Measurements from ENCODE around the gene AMOTL1.
"Not testable (repeated sequence)": the region's sequence is repeated elsewhere in the genome, so short reads cannot be mapped to it uniquely, and the experiment has no call there.

Gene AMOTL1

GRCh38 chr11:94910270-94910669 lies 142.1 kb downstream of the AMOTL1 start:
- Histone ChIP-seq H3K9ac (ENCODE audit: low read length in 5 of 5) (no peak overlapping the region), H3K4me1 (ENCODE audit: control insufficient read depth in 5 of 5, insufficient read depth in 5 of 5, low read length in 5 of 5) (peaks cover 0 to 2% (median 0%) of the 10 kb centered on the region in 5 donors), H3K4me3 (ENCODE audit: low read depth in 1 of 5, low read length in 5 of 5) (no peak overlapping the region), H3K27me3 (ENCODE audit: control insufficient read depth in 5 of 5, insufficient read depth in 4 of 5, low read length in 5 of 5) (no peaks in the 10 kb centered on the region), H3K36me3 (ENCODE audit: control insufficient read depth in 5 of 5, insufficient read depth in 5 of 5, low read length in 5 of 5) (no peaks in the 10 kb centered on the region), H3K9me3 (ENCODE audit: control insufficient read depth in 5 of 5, low read length in 5 of 5) (peaks cover 0 to 4% (median 0%) of the 10 kb centered on the region in 5 donors), H3K27ac (ENCODE audit: low read depth, low read length) (no peak overlapping the region)

GRCh38 chr11:94910779-94911178 lies 142.6 kb downstream of the AMOTL1 start:
- peaks cover 0 to 4% (median 0%) of the 10 kb centered on the region in 5 donors for H3K9me3 ChIP-seq (ENCODE audit: control insufficient read depth in 5 of 5, low read length in 5 of 5)
- no peak overlapping the region for H3K9ac ChIP-seq (ENCODE audit: low read length in 5 of 5)
- H3K27ac ChIP-seq (ENCODE audit: low read depth, low read length) = no peak overlapping the region
- peaks cover 0 to 2% (median 0%) of the 10 kb centered on the region in 5 donors for H3K4me1 ChIP-seq (ENCODE audit: control insufficient read depth in 5 of 5, insufficient read depth in 5 of 5, low read length in 5 of 5)
- H3K36me3 ChIP-seq (ENCODE audit: control insufficient read depth in 5 of 5, insufficient read depth in 5 of 5, low read length in 5 of 5) = no peaks in the 10 kb centered on the region
- no peak overlapping the region for H3K4me3 ChIP-seq (ENCODE audit: low read depth in 1 of 5, low read length in 5 of 5)
- H3K27me3 ChIP-seq (ENCODE audit: control insufficient read depth in 5 of 5, insufficient read depth in 4 of 5, low read length in 5 of 5) = no peaks in the 10 kb centered on the region

DNA sequence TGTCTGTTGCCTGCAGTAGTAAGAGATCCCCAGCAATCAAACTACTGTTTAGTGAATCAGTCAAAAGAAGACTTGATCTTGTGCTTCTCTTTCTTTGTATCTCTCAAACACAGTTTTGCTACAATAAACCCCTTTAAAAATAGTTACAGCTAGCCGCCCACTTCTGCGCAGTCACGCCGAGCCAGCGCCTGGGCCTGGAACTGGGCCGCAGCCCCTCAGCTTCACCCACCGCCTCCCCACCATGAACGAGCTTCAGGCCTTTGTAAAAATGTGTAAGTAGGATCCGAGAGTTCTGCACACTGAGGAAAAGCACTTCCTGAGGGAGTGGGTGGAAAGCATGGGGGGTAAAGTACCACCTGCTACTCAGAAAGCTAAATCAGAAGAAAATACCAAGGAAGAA lies 144.7 kb downstream of the AMOTL1 start:
- peaks cover 0 to 2% (median 0%) of the 10 kb centered on the region in 5 donors for H3K4me1 ChIP-seq (ENCODE audit: control insufficient read depth in 5 of 5, insufficient read depth in 5 of 5, low read length in 5 of 5)
- no peaks in the 10 kb centered on the region for H3K36me3 ChIP-seq (ENCODE audit: control insufficient read depth in 5 of 5, insufficient read depth in 5 of 5, low read length in 5 of 5)
- H3K27ac ChIP-seq (ENCODE audit: low read depth, low read length) = no peak overlapping the region
- H3K9me3 ChIP-seq (ENCODE audit: control insufficient read depth in 5 of 5, low read length in 5 of 5) = no peaks in the 10 kb centered on the region
- no peak overlapping the region for H3K9ac ChIP-seq (ENCODE audit: low read length in 5 of 5)
- H3K27me3 ChIP-seq (ENCODE audit: control insufficient read depth in 5 of 5, insufficient read depth in 4 of 5, low read length in 5 of 5) = no peaks in the 10 kb centered on the region
- H3K4me3 ChIP-seq (ENCODE audit: low read depth in 1 of 5, low read length in 5 of 5) = no peak overlapping the region

DNA sequence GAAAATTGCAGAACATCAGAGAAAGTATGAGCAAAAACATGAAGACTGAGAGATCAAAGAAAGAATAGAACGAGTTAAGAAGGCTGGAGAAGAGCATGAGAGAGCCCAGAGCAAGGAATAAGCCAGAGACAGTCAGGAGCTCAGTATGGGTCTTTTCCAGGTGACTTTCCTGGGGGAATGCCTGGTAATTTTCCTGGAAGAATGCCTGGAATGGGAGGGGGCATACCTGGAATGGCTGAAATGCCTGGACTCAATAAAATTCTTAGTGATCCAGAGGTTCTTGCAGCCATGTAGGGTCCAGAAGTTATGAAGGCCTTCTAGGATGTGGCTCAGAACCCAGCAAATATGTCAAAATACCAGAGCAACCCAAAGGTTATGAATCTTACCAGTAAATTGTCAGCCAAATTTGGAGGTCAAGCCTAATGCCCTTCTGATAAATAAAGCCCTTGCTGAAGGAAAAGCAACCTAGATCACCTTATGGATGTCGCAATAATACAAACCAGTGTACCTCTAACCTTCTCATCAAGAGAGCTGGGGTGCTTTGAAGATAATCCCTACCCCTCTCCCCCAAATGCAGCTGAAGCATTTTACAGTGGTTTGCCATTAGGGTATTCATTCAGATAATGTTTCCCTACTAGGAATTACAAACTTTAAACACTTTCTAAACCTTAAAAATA lies 145.7 kb downstream of the AMOTL1 start:
- H3K36me3 ChIP-seq (ENCODE audit: control insufficient read depth in 5 of 5, insufficient read depth in 5 of 5, low read length in 5 of 5); H3K27ac ChIP-seq (ENCODE audit: low read depth, low read length); H3K4me1 ChIP-seq (ENCODE audit: control insufficient read depth in 5 of 5, insufficient read depth in 5 of 5, low read length in 5 of 5); H3K9me3 ChIP-seq (ENCODE audit: control insufficient read depth in 5 of 5, low read length in 5 of 5); H3K4me3 ChIP-seq (ENCODE audit: low read depth in 1 of 5, low read length in 5 of 5); H3K27me3 ChIP-seq (ENCODE audit: control insufficient read depth in 5 of 5, insufficient read depth in 4 of 5, low read length in 5 of 5); H3K9ac ChIP-seq (ENCODE audit: low read length in 5 of 5): not testable (repeated sequence)

DNA sequence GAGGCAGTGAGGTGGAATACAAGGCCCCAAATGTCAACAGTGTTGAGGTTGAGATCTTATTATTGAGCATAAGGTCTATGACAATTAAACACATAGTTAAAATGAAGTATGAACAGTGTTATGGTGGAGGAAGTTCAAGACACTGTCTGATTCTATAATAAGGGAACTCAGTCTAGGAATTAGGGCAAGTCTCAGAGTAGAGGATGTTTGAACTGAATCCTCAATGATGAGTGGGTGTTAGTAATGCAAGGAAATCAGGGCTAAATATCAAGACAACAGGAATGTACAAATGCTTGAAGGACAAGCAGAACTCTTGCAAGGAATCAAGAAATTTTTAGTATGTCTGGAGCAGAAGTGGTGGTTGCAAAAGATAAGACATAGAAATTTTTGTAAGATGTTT lies 152.2 kb downstream of the AMOTL1 start:
- Histone ChIP-seq H3K4me1 (ENCODE audit: control insufficient read depth in 5 of 5, insufficient read depth in 5 of 5, low read length in 5 of 5) (peaks cover 0 to 20% (median 3%) of the 10 kb centered on the region in 5 donors), H3K9ac (ENCODE audit: low read length in 5 of 5) (no peak overlapping the region), H3K27ac (ENCODE audit: low read depth, low read length) (no peak overlapping the region), H3K27me3 (ENCODE audit: control insufficient read depth in 5 of 5, insufficient read depth in 4 of 5, low read length in 5 of 5) (no peaks in the 10 kb centered on the region), H3K9me3 (ENCODE audit: control insufficient read depth in 5 of 5, low read length in 5 of 5) (no peaks in the 10 kb centered on the region), H3K36me3 (ENCODE audit: control insufficient read depth in 5 of 5, insufficient read depth in 5 of 5, low read length in 5 of 5) (no peaks in the 10 kb centered on the region), H3K4me3 (ENCODE audit: low read depth in 1 of 5, low read length in 5 of 5) (no peak overlapping the region)

GRCh38 chr11:94922321-94923003 lies 154.3 kb downstream of the AMOTL1 start:
- Histone ChIP-seq H3K4me3 (ENCODE audit: low read depth in 1 of 5, low read length in 5 of 5) (no peak overlapping the region), H3K27ac (ENCODE audit: low read depth, low read length) (no peak overlapping the region), H3K9me3 (ENCODE audit: control insufficient read depth in 5 of 5, low read length in 5 of 5) (no peaks in the 10 kb centered on the region), H3K4me1 (ENCODE audit: control insufficient read depth in 5 of 5, insufficient read depth in 5 of 5, low read length in 5 of 5) (peaks cover 8 to 38% (median 20%) of the 10 kb centered on the region in 5 donors), H3K27me3 (ENCODE audit: control insufficient read depth in 5 of 5, insufficient read depth in 4 of 5, low read length in 5 of 5) (no peaks in the 10 kb centered on the region), H3K36me3 (ENCODE audit: control insufficient read depth in 5 of 5, insufficient read depth in 5 of 5, low read length in 5 of 5) (no peaks in the 10 kb centered on the region), H3K9ac (ENCODE audit: low read length in 5 of 5) (no peak overlapping the region)

- Histone ChIP-seq H3K36me3 (ENCODE audit: control insufficient read depth in 5 of 5, insufficient read depth in 5 of 5, low read length in 5 of 5) (no peaks in the 10 kb centered on the region), H3K4me1 (ENCODE audit: control insufficient read depth in 5 of 5, insufficient read depth in 5 of 5, low read length in 5 of 5) (peaks cover 9 to 43% (median 25%) of the 10 kb centered on the region in 5 donors), H3K27me3 (ENCODE audit: control insufficient read depth in 5 of 5, insufficient read depth in 4 of 5, low read length in 5 of 5) (no peaks in the 10 kb centered on the region), H3K9ac (ENCODE audit: low read length in 5 of 5) (no peak overlapping the region), H3K4me3 (ENCODE audit: low read depth in 1 of 5, low read length in 5 of 5) (no peak overlapping the region), H3K9me3 (ENCODE audit: control insufficient read depth in 5 of 5, low read length in 5 of 5) (no peaks in the 10 kb centered on the region), H3K27ac (ENCODE audit: low read depth, low read length) (no peak overlapping the region)
These were observed 154.8 kb downstream of the AMOTL1 start for GRCh38 chr11:94923004-94923334.

GRCh38 chr11:94924171-94924572 lies 156.0 kb downstream of the AMOTL1 start:
- Histone ChIP-seq H3K27me3 (ENCODE audit: control insufficient read depth in 5 of 5, insufficient read depth in 4 of 5, low read length in 5 of 5) (no peaks in the 10 kb centered on the region), H3K4me1 (ENCODE audit: control insufficient read depth in 5 of 5, insufficient read depth in 5 of 5, low read length in 5 of 5) (peaks cover 9 to 52% (median 28%) of the 10 kb centered on the region in 5 donors), H3K36me3 (ENCODE audit: control insufficient read depth in 5 of 5, insufficient read depth in 5 of 5, low read length in 5 of 5) (no peaks in the 10 kb centered on the region), H3K9me3 (ENCODE audit: control insufficient read depth in 5 of 5, low read length in 5 of 5) (no peaks in the 10 kb centered on the region), H3K4me3 (ENCODE audit: low read depth in 1 of 5, low read length in 5 of 5) (no peak overlapping the region), H3K9ac (ENCODE audit: low read length in 5 of 5) (no peak overlapping the region), H3K27ac (ENCODE audit: low read depth, low read length) (no peak overlapping the region)

GRCh38 chr11:94924612-94925011 lies 156.5 kb downstream of the AMOTL1 start:
- H3K27me3 ChIP-seq (ENCODE audit: control insufficient read depth in 5 of 5, insufficient read depth in 4 of 5, low read length in 5 of 5) = no peaks in the 10 kb centered on the region
- peaks cover 9 to 52% (median 28%) of the 10 kb centered on the region in 5 donors for H3K4me1 ChIP-seq (ENCODE audit: control insufficient read depth in 5 of 5, insufficient read depth in 5 of 5, low read length in 5 of 5)
- no peak overlapping the region for H3K4me3 ChIP-seq (ENCODE audit: low read depth in 1 of 5, low read length in 5 of 5)
- no peaks in the 10 kb centered on the region for H3K9me3 ChIP-seq (ENCODE audit: control insufficient read depth in 5 of 5, low read length in 5 of 5)
- no peak overlapping the region for H3K9ac ChIP-seq (ENCODE audit: low read length in 5 of 5)
- H3K27ac ChIP-seq (ENCODE audit: low read depth, low read length) = no peak overlapping the region
- H3K36me3 ChIP-seq (ENCODE audit: control insufficient read depth in 5 of 5, insufficient read depth in 5 of 5, low read length in 5 of 5) = no peaks in the 10 kb centered on the region

GRCh38 chr11:94925422-94926270 lies 157.5 kb downstream of the AMOTL1 start:
- Histone ChIP-seq H3K4me3 (ENCODE audit: low read depth in 1 of 5, low read length in 5 of 5) (no peak overlapping the region), H3K9me3 (ENCODE audit: control insufficient read depth in 5 of 5, low read length in 5 of 5) (no peaks in the 10 kb centered on the region), H3K4me1 (ENCODE audit: control insufficient read depth in 5 of 5, insufficient read depth in 5 of 5, low read length in 5 of 5) (peaks cover 9 to 52% (median 28%) of the 10 kb centered on the region in 5 donors), H3K27ac (ENCODE audit: low read depth, low read length) (peak overlapping the region; percentile 38), H3K9ac (ENCODE audit: low read length in 5 of 5) (no peak overlapping the region), H3K27me3 (ENCODE audit: control insufficient read depth in 5 of 5, insufficient read depth in 4 of 5, low read length in 5 of 5) (no peaks in the 10 kb centered on the region), H3K36me3 (ENCODE audit: control insufficient read depth in 5 of 5, insufficient read depth in 5 of 5, low read length in 5 of 5) (no peaks in the 10 kb centered on the region)

All from subcutaneous abdominal adipose tissue (tissue), 5 donors.